GM19023 (cell line): ENCODE results near the gene C10orf95.
"Not testable (repeated sequence)": the region's sequence is repeated elsewhere in the genome, so short reads cannot be mapped to it uniquely, and the experiment has no call there.

ENCODE experiments used
- ATAC-seq: cut with Tn5 transposase; IDR thresholded peaks from one replicate; pipeline ENCODE4 v1.9.1; 2021; ENCODE audit warnings: mild to moderate bottlenecking, moderate library complexity; ENCODE audit not compliant: unreplicated experiment

Gene C10orf95, protein sequence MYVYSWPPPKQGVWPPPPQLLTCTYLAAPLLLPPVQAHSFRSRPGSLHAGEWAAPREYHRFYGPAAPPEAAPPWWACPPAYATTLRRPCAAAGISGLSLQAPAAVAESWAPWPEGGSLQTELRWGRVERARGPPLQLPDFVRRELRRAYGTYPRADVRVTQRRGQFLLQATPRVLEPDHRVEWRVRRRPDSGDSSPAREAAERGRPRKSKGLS

DNA sequence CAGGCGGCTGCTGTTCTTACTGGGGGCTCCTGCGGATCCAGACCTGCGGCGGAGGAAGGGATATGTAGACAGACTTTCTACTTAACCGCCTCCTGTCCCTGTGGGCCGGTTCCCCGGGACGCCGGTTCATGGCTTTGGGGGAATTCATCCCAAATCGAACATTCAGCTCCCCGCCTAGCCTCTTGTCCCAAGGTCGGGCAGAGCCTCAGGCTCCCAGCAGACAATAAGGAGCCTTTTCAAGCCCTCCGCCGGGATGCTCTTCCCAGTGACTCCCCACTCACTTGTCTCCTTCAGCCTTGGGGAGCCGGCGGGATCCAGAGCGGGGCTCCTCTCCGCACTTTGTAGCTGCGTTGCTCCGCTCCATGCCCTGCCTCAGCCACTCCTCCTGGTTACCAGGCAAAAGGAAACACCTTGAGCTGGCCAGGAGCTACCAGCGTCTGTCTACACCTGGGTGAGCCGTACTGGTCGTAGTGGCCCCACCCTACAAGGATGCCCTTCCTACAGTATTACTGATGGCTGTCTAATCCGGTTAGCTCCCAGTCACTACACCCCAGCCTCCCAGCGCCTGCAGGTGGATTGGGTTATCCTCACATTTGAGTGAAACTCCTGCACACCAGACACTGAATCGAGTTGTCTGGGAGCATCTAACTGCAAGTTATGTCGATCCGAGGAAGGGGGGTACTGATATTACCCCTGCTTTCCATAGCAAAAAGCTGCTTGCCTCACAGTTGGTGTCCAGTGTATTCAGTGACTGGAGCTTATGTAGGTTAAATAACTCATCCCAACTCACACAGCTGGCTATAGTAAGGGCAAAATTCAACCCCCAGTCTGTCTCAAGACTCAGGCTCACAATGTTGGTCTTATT lies at the start of gene C10orf95:
TSS of gene C10orf95 (minus strand) at position 439 of the 865 bp plus-strand sequence. CDS start 450 bp downstream, outside the sequence.
- no peak for ATAC-seq

DNA sequence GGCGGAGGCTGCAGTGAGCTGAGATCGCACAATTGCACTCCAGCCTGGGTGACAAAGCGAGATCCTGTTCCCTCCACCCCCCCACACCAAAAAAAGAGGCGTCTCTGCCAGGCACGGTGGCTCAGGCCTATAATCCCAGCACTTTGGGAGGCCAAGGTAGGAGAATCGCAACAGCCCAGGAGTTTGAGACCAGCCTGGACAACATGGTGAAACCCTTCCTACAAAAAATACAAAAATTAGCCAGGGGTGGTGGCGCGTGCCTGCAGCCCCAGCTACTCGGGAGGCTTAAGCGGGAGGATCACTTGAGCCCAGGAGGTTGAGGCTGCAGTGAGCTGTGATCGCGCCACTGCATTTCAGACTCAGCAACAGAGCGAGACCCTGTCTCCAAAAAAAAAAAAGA lies 49.3 kb upstream of the C10orf95 start:
- ATAC-seq, result not testable (repeated sequence)

DNA sequence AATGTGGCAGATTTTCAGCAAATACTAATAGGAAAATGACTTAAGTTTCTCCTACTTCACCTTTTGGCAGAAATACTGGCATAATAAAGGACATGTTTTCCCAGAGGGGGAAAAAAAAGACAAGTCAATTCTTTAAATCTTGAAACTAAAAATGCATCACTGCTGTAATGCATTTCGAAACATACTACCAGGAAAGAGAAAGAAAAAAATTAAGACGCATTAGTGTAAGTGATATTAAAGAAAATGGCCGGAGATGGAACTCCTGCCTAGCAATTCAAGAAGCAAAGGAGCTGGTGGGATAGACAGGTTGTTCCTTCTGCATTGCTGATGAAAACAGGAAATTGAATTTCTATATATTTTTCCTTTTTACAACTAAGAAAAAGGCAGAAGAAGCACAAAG lies 48.0 kb upstream of the C10orf95 start:
- no peak for ATAC-seq

DNA sequence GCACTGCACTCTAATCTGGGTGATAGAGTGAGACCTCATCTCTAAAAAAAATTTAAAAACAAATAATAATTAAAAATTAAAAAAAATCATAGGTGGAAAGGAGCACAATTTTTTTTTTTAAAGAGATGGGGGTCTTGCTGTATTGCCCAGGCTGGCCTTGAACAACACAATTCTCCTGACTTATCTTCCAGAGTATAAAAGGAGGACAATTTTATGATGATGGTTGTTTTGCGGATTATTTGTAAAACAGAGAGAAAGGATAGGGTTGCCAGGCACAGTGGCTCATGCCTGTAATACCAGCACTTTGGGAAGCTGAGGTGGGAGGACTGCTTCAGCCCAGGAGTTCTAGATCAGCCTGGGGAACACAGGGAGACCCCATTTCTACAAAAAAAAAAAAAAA lies 46.2 kb upstream of the C10orf95 start:
- no peak for ATAC-seq

DNA sequence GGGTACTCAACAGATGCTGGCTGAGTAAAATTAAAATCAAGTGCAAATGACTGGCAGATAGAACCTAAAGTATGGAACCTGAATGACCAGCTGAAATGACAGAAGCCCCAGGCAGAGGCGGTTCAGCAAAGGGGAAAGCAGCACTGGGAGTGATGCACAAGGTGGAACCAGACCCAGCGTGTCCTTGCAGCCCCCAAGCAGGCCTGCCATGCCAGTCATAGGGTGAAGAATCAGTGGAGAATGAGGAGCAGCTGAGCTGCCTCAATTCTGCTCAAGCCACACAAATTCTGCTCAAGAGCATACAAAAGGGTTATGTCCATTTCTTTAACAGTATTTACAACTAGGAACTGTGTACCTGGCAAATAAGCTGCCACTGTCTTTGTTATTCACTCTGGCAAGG lies 42.4 kb upstream of the C10orf95 start:
- ATAC-seq, result no peak

DNA sequence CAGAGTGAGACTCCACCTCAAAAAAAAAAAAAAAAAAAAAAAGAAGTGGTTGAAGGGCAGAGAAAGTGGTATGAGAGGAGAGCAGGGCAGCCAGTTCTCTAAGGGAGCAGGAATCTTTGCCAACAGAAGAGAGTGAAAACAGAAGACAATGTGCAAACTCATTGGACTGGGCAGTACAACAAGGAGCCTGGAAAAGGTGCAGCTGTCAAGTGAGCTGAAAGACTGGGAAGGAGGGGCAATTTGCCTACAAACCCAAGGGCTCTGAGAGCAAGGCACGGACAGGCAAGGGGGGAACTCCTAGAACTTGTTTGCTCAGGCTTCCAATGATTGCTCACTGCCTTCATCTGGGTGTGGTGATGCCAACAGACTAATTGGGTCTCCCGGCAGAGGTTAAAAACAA lies 41.6 kb upstream of the C10orf95 start:
- ATAC-seq, result no peak

DNA sequence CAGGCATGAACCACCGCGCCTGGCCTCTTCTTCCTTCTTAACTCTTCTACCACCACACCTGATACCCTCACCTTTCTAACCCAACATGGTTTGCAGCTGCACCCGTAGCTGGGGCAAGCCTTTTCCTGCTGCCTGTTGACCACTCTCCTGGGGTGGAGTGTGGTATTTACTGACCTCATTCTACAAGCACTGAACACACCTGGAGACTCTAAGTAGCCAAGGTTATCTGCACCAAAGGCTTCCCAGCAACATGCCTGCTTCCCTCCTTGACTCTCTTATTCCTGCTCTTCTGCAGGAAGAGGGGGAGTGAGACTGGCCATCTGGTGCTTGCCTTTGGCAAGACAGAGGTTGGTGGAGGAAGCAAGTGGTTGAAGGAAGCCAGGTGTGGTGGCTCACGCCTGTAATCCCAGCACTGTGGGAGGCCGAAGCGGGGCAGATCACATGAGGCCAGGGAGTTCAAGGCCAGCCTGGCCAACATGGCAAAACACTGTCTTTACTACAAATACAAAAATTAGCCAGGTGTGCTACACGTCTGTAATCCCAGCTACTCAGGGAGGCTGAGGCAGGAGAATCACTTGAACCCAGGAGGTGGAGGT lies 41.1 kb upstream of the C10orf95 start:
- no peak for ATAC-seq

DNA sequence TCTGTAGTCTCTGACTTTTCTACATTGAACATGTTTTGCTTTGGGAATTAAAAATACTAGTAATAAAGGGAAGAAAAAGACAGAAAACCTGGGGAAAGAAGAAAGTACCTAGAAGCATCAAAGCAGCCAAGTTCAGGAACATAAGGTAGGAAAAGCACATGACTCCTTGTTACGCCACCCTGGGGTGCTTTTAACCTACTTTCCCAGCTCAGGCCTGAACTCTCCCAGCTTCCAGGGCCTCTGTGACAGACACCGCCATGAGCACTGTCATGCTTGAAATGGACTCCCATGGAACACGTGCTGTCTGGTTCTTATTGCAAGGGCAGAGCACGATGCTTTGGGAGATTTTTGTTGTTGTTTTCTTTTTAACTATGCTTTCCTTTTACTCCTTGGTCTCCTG lies 39.8 kb upstream of the C10orf95 start:
- ATAC-seq, result no peak

DNA sequence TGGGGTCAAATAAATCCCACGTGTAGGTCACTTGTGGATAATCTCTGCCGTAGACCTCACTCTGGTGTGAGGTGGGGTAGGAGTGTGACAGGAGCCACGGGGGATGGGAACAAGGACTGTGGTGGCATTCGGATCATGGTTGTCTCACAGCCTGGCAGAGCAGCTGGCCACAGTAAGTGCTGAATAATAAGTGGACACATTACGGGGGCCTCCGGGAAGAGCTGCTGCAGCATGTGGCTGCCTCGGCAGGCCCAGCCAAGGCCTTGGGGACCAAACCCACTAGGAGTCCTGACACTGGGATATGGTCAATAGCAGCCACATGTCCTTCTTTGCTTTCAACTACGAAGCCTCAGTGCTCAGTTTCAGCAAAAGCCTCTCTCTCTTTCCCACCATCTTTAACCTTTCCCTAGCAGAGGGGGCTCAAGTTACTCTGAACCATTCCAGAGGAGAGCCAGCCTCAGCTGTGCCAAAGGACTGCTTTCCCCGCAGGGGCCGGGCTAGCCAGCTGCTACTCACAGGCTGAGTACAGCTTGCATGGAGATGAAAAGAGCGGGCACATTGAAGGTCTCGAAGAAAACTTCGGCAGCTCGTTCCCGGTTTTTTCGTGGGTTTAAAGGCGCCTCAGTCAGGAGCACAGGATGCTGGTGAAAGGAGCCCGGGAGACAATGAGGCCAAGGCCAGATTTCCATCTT lies 33.9 kb upstream of the C10orf95 start:
- no peak for ATAC-seq

DNA sequence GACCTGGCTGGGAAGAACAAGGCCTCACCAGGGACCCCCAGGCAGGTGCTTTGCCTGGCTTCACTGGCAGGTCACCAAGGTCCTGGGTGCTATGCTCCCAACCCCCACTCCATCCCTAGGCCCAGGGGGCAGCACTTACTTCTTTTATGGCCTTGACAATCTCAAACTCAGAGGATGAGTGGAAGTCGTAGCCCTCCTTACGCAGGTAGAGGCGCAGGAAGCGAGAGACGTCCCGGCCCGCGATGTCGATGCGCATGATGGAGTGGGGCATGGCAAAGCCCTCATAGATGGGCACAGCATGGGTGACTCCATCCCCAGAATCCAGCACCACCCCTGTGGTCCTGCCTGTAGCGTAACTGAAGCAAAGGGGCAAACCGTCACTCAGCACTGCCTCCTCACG lies 32.7 kb upstream of the C10orf95 start:
- no peak for ATAC-seq

DNA sequence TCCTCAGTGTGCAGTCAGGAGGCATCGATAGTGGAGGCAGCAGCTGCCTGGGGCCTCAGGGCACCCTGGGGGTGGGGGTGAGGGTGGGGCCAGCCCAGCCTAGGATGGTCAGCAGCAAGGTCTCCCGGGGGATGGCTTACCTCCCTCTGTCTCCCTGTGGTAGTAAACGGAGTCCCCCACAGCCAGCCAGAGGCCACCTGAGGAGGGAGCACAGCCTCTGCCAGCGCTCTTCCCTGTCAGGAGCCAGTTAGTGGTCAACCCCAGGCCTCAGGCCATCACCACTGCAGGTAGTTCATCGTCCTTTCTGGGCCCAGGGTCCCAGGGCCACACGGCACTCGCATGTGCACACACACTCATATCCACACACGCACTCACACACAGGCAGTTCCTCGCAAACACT lies 29.1 kb upstream of the C10orf95 start:
- no peak for ATAC-seq

DNA sequence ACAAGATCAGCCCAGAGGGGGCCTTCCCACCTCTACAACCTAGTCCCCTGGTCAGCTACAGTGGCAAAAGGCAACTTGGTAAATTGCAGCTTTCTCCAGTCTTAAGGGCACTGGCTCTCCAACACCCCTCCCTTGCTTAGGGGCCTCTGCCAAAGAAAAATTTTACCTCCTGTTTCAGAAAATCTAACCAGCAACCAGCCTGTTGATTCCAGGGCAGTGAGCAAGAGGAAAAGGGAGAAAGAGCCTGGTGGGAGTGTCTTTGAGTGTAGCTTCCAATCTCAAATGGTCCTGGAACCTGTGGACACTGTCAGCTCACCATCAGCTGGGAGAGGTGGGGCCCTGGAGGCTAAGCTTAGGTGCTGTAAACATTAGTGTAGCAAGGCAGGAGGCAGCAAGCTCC lies 28.3 kb upstream of the C10orf95 start:
- ATAC-seq, result no peak

DNA sequence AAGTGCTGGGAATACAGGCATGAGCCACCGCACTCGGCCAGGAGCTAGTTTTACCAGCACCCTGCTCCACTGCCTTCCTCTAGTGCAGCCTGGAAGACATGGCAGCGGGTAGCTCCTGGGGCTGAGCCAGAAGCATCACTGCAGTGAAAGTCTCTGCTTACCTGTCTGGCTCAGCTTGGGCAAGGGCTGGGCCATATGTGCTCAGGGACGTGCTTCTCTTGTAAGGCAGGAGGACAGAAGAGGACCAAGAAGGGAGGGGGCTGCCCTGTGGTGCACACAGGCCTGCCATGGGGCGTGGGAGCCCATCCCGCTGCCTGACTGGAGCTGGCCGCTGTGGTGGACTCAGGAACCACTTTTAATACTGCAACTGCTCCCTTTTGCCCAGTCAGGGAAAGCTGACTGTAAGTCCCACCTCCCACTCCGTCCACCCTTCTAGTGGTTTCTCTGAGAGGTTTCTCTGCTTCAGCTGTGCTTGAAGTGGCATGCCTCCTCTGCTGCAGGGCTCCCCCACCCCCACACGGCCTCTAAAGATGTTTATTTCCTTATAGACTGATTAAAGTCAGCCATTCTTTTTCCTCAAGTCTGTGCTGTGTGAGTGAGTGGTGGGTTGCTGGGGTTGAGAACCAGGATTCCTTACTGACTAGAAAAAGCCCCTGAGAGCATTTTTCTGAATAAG lies 25.3 kb upstream of the C10orf95 start:
- no peak for ATAC-seq

DNA sequence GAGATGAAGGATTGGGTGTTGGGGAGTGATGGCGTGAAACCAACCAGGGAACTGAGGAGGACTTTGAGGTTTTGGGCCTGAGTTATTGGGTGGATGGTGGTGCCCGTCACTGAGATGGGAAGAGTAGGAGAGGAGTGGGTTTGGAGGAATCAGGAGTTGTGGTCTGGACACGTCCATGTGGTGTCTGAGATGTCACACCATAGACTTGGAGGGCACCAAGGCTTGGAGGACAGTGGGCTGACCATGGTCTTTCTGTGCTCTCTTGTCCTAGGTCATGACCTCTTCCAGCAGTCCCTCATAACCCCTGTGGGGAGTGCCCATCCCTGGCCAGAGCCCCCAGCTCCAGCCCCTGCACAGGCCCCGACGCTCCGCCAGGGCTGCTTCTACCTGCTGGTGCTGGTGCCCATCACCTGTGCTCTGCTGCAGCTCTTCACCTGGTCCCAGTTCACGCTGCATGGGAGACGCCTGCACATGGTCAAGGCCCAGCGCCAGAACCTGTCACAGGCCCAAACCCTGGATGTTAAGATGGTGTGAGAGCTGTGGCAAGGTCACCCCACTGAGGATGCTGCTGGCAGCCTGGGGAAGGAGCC lies 24.2 kb upstream of the C10orf95 start:
- no peak for ATAC-seq

DNA sequence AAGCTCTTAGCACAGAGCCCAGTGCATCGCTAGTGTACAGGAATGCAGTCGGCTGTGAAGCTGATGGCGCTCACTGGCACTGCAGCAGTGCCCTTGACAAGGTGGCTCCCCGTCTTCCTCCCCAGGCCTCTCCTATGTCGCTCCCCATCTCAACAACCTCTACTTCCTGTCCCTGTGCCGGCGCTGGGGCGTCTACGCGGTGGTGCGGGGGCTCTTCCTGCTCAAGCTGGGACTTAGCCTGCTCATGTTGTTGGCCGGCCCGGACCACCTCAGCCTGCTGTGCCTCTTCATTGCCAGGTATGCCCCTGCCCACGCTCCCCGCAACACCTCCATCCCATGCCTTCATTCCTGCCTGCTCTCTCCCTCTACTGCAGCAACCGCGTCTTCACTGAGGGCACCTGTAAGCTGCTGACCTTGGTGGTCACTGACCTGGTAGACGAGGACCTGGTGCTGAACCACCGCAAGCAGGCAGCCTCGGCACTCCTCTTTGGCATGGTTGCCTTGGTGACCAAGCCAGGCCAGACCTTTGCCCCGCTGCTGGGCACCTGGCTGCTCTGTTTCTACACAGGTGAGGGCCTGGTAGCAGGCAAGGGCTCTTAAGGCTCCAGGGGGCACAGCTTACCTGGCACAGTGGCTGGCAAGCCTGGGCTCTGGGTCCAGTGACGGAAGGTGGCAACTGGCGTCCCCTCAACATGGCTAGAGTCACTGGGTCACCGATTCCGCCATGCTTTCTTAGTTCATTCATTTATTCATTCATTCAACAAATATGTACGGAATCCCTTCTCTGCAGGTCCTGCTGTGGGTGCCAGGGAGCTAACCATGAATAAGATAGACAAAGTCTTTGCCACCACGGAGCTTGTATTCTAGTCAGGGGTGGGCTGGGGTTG lies 22.3 kb upstream of the C10orf95 start:
- no peak for ATAC-seq

DNA sequence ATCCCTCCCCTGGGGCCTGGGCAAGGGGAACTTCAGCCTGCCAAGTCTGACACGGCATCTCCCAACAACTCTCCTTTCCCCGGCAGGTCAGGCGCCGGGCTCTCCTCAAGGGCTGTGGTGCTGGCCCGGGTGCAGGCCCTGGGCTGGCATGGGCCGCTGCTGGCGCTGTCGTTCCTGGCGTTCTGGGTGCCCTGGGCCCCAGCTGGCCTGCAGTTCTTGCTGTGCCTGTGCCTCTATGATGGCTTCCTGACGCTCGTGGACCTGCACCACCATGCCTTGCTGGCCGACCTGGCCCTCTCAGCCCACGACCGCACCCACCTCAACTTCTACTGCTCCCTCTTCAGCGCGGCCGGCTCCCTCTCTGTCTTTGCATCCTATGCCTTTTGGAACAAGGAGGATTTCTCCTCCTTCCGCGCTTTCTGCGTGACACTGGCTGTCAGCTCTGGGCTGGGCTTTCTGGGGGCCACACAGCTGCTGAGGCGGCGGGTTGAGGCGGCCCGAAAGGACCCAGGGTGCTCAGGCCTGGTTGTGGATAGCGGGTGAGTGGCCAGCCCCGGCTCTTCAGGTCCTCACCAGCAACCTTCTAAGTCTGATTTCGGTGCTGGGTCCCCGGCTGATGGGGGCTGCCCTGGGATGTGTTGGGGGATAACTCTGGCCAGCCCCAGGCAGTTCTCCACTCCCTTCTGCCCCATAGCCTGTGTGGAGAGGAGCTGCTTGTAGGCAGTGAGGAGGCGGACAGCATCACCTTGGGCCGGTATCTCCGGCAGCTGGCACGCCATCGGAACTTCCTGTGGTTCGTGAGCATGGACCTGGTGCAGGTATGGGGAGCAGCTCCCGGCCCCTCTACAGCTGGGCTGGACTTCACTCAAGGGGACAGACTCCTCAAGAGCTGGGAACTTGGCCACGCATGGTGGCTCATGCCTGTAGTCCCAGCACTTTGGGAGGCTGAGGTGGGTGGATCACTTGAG lies 19.5 kb upstream of the C10orf95 start:
- ATAC-seq, result no peak

DNA sequence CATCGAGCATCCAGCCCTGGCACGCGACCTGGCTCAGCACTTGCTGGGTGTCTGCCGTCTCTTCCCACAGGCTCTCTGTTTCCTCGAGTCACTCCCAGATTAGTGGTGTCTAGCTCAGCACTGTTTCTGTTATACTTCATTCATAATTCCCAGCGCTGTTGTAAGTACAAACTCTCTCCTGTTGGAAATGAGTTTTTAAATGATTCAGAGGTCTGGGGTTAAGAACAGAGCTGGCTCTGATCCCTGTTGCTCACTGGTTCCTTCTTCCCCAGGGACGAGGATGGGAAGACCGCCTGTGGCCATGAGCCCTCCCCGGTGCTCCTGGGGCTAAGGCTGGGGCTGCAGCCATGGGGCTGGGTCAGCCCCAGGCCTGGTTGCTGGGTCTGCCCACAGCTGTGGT lies 17.3 kb upstream of the C10orf95 start:
- no peak for ATAC-seq

DNA sequence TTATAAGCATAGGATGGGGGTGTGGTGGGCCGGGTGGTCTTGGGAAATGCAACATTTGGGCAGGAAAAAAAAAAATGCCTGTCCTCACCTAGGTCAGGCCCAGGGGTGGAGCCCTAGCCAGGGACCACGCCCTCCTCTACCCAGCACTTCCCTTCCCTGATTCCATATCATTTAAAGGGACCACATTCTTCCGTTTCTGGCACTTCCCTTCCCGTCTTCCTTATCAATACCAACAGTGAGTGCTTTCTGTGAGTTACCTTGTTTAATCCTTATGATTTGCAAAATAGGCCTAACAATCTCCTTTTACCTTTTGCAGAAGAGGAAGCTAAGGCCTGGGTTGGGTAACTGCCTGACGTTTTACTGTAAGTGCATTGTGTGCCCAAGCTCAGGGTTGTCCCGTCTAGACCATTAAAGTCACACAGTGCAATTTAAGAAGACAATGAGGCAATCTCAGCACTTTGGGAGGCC lies 16.7 kb upstream of the C10orf95 start:
- ATAC-seq, result no peak
